ENCODE measurements around the gene TMEM163. TPM values are rescaled to one million over a fixed set of nuclear protein-coding genes. Genes with fewer than 3 reads are reported as not detected.

The TMEM163 gene
- polyA plus RNA-seq, 1 donor from 2014 or later: 3.5 TPM

DNA sequence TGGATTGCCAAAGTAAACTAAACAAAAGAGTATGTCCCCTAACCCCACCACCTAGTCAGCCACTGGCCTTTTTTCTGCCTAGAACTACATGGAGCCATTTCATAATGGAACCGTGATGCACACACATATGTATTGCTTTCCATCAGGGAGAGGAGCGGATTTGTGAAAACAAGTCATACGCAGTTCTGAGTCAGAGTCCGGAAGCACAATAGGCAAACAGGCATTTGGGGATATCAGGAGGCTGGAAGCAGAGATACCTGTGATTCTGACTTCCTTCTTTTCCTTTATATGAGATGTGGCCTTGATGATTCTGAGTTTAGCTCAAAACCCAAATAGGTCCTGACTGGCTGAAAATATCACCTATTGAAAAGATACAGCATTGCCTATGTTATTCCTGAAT, 93.5 kb downstream of the TMEM163 start:
- no peaks in the 10 kb centered on the region for H3K79me2 ChIP-seq (replicated peaks; ENCODE audit: insufficient read depth, low read length)
- no peaks in the 10 kb centered on the region for H4K20me1 ChIP-seq (ENCODE audit: insufficient read depth)
- no peak overlapping the region for H3K9ac ChIP-seq (ENCODE audit: low read length)
- H3K27me3 ChIP-seq (ENCODE audit: insufficient read depth, low read depth, low read length): no peaks in the 10 kb centered on the region
- H3K27ac ChIP-seq (ENCODE audit: low read length): no peak overlapping the region
- no peak overlapping the region for H2AFZ ChIP-seq (ENCODE audit: low read depth, low read length)
- no peak for TF ChIP-seq TAF1 (IDR thresholded peaks at IDR 0.05; ENCODE audit: low read depth)
- TF ChIP-seq, protein P1, sequence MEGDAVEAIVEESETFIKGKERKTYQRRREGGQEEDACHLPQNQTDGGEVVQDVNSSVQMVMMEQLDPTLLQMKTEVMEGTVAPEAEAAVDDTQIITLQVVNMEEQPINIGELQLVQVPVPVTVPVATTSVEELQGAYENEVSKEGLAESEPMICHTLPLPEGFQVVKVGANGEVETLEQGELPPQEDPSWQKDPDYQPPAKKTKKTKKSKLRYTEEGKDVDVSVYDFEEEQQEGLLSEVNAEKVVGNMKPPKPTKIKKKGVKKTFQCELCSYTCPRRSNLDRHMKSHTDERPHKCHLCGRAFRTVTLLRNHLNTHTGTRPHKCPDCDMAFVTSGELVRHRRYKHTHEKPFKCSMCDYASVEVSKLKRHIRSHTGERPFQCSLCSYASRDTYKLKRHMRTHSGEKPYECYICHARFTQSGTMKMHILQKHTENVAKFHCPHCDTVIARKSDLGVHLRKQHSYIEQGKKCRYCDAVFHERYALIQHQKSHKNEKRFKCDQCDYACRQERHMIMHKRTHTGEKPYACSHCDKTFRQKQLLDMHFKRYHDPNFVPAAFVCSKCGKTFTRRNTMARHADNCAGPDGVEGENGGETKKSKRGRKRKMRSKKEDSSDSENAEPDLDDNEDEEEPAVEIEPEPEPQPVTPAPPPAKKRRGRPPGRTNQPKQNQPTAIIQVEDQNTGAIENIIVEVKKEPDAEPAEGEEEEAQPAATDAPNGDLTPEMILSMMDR (IDR thresholded peaks at IDR 0.05; ENCODE audit: poor library complexity, severe bottlenecking): no peak
- TF ChIP-seq, protein P2, sequence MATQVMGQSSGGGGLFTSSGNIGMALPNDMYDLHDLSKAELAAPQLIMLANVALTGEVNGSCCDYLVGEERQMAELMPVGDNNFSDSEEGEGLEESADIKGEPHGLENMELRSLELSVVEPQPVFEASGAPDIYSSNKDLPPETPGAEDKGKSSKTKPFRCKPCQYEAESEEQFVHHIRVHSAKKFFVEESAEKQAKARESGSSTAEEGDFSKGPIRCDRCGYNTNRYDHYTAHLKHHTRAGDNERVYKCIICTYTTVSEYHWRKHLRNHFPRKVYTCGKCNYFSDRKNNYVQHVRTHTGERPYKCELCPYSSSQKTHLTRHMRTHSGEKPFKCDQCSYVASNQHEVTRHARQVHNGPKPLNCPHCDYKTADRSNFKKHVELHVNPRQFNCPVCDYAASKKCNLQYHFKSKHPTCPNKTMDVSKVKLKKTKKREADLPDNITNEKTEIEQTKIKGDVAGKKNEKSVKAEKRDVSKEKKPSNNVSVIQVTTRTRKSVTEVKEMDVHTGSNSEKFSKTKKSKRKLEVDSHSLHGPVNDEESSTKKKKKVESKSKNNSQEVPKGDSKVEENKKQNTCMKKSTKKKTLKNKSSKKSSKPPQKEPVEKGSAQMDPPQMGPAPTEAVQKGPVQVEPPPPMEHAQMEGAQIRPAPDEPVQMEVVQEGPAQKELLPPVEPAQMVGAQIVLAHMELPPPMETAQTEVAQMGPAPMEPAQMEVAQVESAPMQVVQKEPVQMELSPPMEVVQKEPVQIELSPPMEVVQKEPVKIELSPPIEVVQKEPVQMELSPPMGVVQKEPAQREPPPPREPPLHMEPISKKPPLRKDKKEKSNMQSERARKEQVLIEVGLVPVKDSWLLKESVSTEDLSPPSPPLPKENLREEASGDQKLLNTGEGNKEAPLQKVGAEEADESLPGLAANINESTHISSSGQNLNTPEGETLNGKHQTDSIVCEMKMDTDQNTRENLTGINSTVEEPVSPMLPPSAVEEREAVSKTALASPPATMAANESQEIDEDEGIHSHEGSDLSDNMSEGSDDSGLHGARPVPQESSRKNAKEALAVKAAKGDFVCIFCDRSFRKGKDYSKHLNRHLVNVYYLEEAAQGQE (IDR thresholded peaks at IDR 0.05; ENCODE audit: borderline replicate concordance): no peak
- TF ChIP-seq EZH2 (IDR thresholded peaks at IDR 0.05; ENCODE audit: borderline replicate concordance, insufficient read depth, low read length, poor library complexity, severe bottlenecking): no peak
- TF ChIP-seq POLR2AphosphoS5 (IDR thresholded peaks at IDR 0.05): no peak
- no peak for TF ChIP-seq RAD21 (conservative IDR thresholded peaks at IDR 0.05)
- no peak for TF ChIP-seq SMC3 (conservative IDR thresholded peaks at IDR 0.05; ENCODE audit: poor library complexity)
- no peak for TF ChIP-seq EP300 (conservative IDR thresholded peaks at IDR 0.05; ENCODE audit: poor library complexity, severe bottlenecking)
- no peaks in the 10 kb centered on the region for H3F3A ChIP-seq (ENCODE audit: insufficient read depth, low read length, poor library complexity, severe bottlenecking)
- no peak overlapping the region for H3K4me3 ChIP-seq (ENCODE audit: low read length)
- H3K9me2 ChIP-seq (ENCODE audit: insufficient read depth, low read length): no peaks in the 10 kb centered on the region
- H3K36me3 ChIP-seq (ENCODE audit: insufficient read depth, low read length): no peaks in the 10 kb centered on the region
- no peak overlapping the region for H3K4me2 ChIP-seq (ENCODE audit: low read length)
- no peaks in the 10 kb centered on the region for H3K9me3 ChIP-seq (ENCODE audit: low read length)

DNA sequence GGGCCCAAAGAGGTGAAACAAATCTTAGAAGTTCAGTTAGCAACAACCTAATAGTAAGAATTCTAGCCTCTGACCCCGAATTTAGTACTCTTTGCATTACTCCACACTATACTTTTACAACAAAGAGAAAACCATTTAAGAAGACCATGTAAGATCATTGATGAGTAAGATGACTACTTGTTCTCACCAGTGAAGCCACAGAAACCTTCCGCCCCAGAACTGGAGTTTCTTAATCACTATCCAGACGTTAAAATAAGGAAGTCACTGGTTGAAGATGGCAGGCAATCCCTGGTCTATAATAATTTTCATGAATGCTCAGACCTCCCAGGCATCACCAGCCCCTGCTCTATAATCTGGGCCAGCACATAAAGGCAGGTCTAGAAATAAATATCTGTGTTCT, 95.0 kb downstream of the TMEM163 start:
- H3F3A ChIP-seq (ENCODE audit: insufficient read depth, low read length, poor library complexity, severe bottlenecking): no peaks in the 10 kb centered on the region
- H3K4me3 ChIP-seq (ENCODE audit: low read length): no peak overlapping the region
- TF ChIP-seq RAD21 (conservative IDR thresholded peaks at IDR 0.05) (no peak), TAF1 (IDR thresholded peaks at IDR 0.05; ENCODE audit: low read depth) (no peak)

DNA sequence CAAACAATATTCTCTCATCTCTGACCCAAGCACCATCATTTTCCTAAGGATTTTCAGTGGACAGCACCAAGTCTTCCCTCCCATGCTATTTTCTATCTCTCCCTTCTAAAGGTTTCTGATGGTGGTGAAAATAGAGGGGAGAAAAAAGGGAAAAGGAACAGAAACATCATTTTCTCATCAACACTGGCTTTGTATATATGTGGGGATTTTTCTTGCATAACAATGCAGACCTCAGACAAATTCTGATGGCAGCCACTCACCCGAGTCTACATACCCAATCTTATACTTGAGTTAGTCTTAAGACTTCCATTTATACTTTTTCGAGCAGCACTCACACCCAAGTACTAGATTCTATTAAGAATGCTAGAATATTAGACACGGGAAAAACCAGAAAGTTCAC, 95.8 kb downstream of the TMEM163 start:
- H3K4me3 ChIP-seq (ENCODE audit: low read length): no peak overlapping the region
- H3K36me3 ChIP-seq (ENCODE audit: insufficient read depth, low read length): no peaks in the 10 kb centered on the region
- no peaks in the 10 kb centered on the region for H3K79me2 ChIP-seq (replicated peaks; ENCODE audit: insufficient read depth, low read length)
- no peak overlapping the region for H3K27ac ChIP-seq (ENCODE audit: low read length)
- H3K27me3 ChIP-seq (ENCODE audit: insufficient read depth, low read depth, low read length): no peaks in the 10 kb centered on the region
- H3K9ac ChIP-seq (ENCODE audit: low read length): no peak overlapping the region
- no peaks in the 10 kb centered on the region for H4K20me1 ChIP-seq (ENCODE audit: insufficient read depth)
- H3K9me3 ChIP-seq (ENCODE audit: low read length): no peaks in the 10 kb centered on the region
- H2AFZ ChIP-seq (ENCODE audit: low read depth, low read length): no peak overlapping the region
- H3K9me2 ChIP-seq (ENCODE audit: insufficient read depth, low read length): no peaks in the 10 kb centered on the region
- no peaks in the 10 kb centered on the region for H3F3A ChIP-seq (ENCODE audit: insufficient read depth, low read length, poor library complexity, severe bottlenecking)
- TF ChIP-seq RAD21 (conservative IDR thresholded peaks at IDR 0.05) (no peak), EZH2 (IDR thresholded peaks at IDR 0.05; ENCODE audit: borderline replicate concordance, insufficient read depth, low read length, poor library complexity, severe bottlenecking) (no peak), SMC3 (conservative IDR thresholded peaks at IDR 0.05; ENCODE audit: poor library complexity) (no peak), MXI1 (conservative IDR thresholded peaks at IDR 0.05; ENCODE audit: poor library complexity, severe bottlenecking) (no peak), EP300 (conservative IDR thresholded peaks at IDR 0.05; ENCODE audit: poor library complexity, severe bottlenecking) (no peak), POLR2AphosphoS5 (IDR thresholded peaks at IDR 0.05) (no peak)
- TF ChIP-seq, protein P2 (IDR thresholded peaks at IDR 0.05; ENCODE audit: borderline replicate concordance): no peak
- TF ChIP-seq, protein P1 (IDR thresholded peaks at IDR 0.05; ENCODE audit: poor library complexity, severe bottlenecking): no peak
- no peak overlapping the region for H3K4me2 ChIP-seq (ENCODE audit: low read length)

More for the DNA sequence above, 95.0 kb downstream of the TMEM163 start:
- H3K9me3 ChIP-seq (ENCODE audit: low read length): no peaks in the 10 kb centered on the region
- no peak overlapping the region for H3K27ac ChIP-seq (ENCODE audit: low read length)
- H3K27me3 ChIP-seq (ENCODE audit: insufficient read depth, low read depth, low read length): no peaks in the 10 kb centered on the region
- H3K36me3 ChIP-seq (ENCODE audit: insufficient read depth, low read length): no peaks in the 10 kb centered on the region
- no peak overlapping the region for H3K4me2 ChIP-seq (ENCODE audit: low read length)
- H3K9me2 ChIP-seq (ENCODE audit: insufficient read depth, low read length): no peaks in the 10 kb centered on the region
- H3K9ac ChIP-seq (ENCODE audit: low read length): no peak overlapping the region
- H3K79me2 ChIP-seq (replicated peaks; ENCODE audit: insufficient read depth, low read length): no peaks in the 10 kb centered on the region
- H2AFZ ChIP-seq (ENCODE audit: low read depth, low read length): no peak overlapping the region
- H4K20me1 ChIP-seq (ENCODE audit: insufficient read depth): no peaks in the 10 kb centered on the region
